Measurements from ENCODE around the gene ZNF784. TPM values are rescaled to one million over a fixed set of nuclear protein-coding genes. Genes with fewer than 3 reads are reported as not detected.
A peak's percentile ranks its signal among the peaks of the same experiment; 100 is the strongest.
"Not testable (repeated sequence)": the region's sequence is repeated elsewhere in the genome, so short reads cannot be mapped to it uniquely, and the experiment has no call there.

The ZNF784 gene
- total and polyA plus RNA-seq, 8 donors, result 1.8 to 15.1 (median 5.5) TPM; not detected in 1

GRCh38 chr19:55586976-55587668, 37.2 kb downstream of the ZNF784 start:
- Histone ChIP-seq H3K27ac (peak overlapping the region; percentile 42 to 84 (median 68)), H3K27me3 (peaks cover 0 to 15% (median 0%) of the 10 kb centered on the region in 3 donors), H3K4me1 (peaks cover 20 to 35% (median 29%) of the 10 kb centered on the region in 4 donors), H3K4me3 (peak overlapping the region; percentile 35 to 48 (median 36)), H3K9me3 (no peaks in the 10 kb centered on the region), H3K36me3 (peaks cover under 1 to 7% (median 5%) of the 10 kb centered on the region in 4 donors)
- intact Hi-C loops (cut with DNase I; ENCODE audit: low total_unique reads), result no loop called here
- DNase-seq, result peak; percentile 98 to 99
- TF ChIP-seq POLR2AphosphoS5 (IDR thresholded peaks at IDR 0.05) (peak in 2 of 3 donors; percentile 36 to 67), CTCF (IDR thresholded peaks at IDR 0.05) (no peak)
- WGBS, 5 donors, result 0 to 1% (median 1%) methylated on average over 28 to 40 of the region's 40 CpGs

- H3K4me3 ChIP-seq, result peak overlapping the region; percentile 36 to 48 (median 38)
- peak; percentile 76 to 95 for DNase-seq
- H3K27me3 ChIP-seq, result peaks cover 0 to 15% (median 0%) of the 10 kb centered on the region in 3 donors
- H3K36me3 ChIP-seq, result no peaks in the 10 kb centered on the region
- peak overlapping the region; percentile 42 to 84 (median 81) for H3K27ac ChIP-seq
- intact Hi-C loops (cut with DNase I; ENCODE audit: low total_unique reads), result no loop called here
- TF ChIP-seq CTCF (IDR thresholded peaks at IDR 0.05) (no peak), EP300 (IDR thresholded peaks at IDR 0.05) (no peak)
- H3K4me1 ChIP-seq, result peaks cover 31 to 48% (median 41%) of the 10 kb centered on the region in 4 donors
- no peaks in the 10 kb centered on the region for H3K9me3 ChIP-seq
- 2 to 4% (median 3%) methylated on average over 26 to 36 of the region's 36 CpGs for WGBS, 5 donors
Measured at GRCh38 chr19:55585658-55586339, 38.6 kb downstream of the ZNF784 start.

GRCh38 chr19:55584871-55585270, 39.5 kb downstream of the ZNF784 start:
- intact Hi-C loops (cut with DNase I; ENCODE audit: low total_unique reads), result no loop called here

GRCh38 chr19:55583897-55584296, 40.5 kb downstream of the ZNF784 start:
- H3K27ac ChIP-seq; H3K4me3 ChIP-seq; H3K36me3 ChIP-seq; intact Hi-C loops (cut with DNase I; ENCODE audit: low total_unique reads); H3K9me3 ChIP-seq; DNase-seq: not testable (repeated sequence)
- H3K4me1 ChIP-seq, result peaks cover 36 to 60% (median 54%) of the 10 kb centered on the region in 4 donors
- WGBS, 5 donors, result 76 to 86% (median 82%) methylated on average over 8 of the region's 8 CpGs
- H3K27me3 ChIP-seq, result peaks cover 0 to 15% (median 0%) of the 10 kb centered on the region in 3 donors

More at GRCh38 chr19:55584871-55585270, 39.5 kb downstream of the ZNF784 start:
- Histone ChIP-seq H3K9me3 (no peaks in the 10 kb centered on the region), H3K27ac (peak overlapping the region in 1 of 5 donors; percentile 81), H3K4me3 (no peak overlapping the region), H3K36me3 (no peaks in the 10 kb centered on the region), H3K4me1 (peaks cover 31 to 50% (median 45%) of the 10 kb centered on the region in 4 donors), H3K27me3 (peaks cover 0 to 15% (median 0%) of the 10 kb centered on the region in 3 donors)
- no peak for DNase-seq
- TF ChIP-seq POLR2AphosphoS5 (IDR thresholded peaks at IDR 0.05), result no peak
- no peak for TF ChIP-seq CTCF (IDR thresholded peaks at IDR 0.05)
- TF ChIP-seq POLR2A (IDR thresholded peaks at IDR 0.05), result no peak
- TF ChIP-seq EP300 (IDR thresholded peaks at IDR 0.05), result no peak
- 75 to 95% (median 94%) methylated on average over 11 of the region's 11 CpGs for WGBS, 5 donors

GRCh38 chr19:55582284-55582683, 42.1 kb downstream of the ZNF784 start:
- peaks cover 36 to 57% (median 51%) of the 10 kb centered on the region in 4 donors for H3K4me1 ChIP-seq
- peaks cover 16 to 22% (median 20%) of the 10 kb centered on the region in 4 donors for H3K36me3 ChIP-seq
- H3K27ac ChIP-seq, result peak overlapping the region; percentile 54 to 95 (median 92)
- H3K9me3 ChIP-seq; DNase-seq; H3K4me3 ChIP-seq; intact Hi-C loops (cut with DNase I; ENCODE audit: low total_unique reads): not testable (repeated sequence)
- H3K27me3 ChIP-seq, result peaks cover 0 to 15% (median 0%) of the 10 kb centered on the region in 3 donors
- 54 to 70% (median 56%) methylated on average over 4 of the region's 4 CpGs for WGBS, 5 donors
